ENCODE measurements around the gene CABP7. TPM values are rescaled to one million over a fixed set of nuclear protein-coding genes. Genes with fewer than 3 reads are reported as not detected.

The CABP7 gene
- total RNA-seq, 1 donor from 2014 or later: not detected

DNA sequence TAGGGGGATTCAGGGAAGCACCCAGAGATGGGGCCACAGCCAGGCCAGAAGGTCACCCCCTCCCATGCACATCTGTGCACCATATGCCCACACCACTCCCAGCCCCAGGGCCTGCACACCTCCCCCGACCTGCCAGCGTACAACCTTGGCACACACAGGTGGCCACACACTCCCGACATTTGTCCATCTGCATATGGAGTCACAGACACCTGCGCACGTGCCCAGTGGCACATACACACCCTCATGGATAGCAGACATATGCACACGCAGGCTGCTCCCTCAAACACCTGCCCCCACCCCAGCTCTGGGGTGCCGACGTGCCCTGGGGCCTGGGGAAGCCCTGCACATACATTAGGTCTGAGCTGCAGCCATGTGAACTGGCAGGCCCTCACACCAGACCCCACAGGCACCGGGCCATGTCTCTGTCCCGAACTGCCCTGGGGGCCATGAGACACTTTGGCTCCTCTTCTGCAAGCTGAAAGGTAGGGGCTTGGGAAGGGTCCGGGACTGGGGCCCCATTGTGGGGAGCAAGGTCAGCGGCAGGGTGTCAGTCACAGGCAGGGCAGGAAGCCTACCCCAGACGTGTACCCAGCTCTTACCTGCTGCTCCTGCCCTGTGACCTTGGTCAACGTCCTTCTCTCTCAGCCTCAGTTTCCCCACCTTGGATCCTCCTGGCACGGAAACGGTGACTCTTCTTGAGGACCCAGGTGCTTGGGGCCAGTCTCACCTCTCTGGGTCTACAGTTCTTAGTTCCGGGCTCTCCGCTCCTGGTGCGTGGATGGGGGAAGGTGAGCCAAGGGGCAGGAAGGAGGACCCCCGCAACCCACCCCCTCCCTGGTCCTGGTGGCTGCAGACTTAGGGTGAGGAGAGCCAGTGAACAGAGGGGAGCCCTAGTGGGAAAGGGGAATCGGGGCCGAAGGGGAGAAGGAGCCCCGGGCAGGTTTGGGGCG is 579 bp upstream of the CABP7 start:
- TF ChIP-seq, protein P1, sequence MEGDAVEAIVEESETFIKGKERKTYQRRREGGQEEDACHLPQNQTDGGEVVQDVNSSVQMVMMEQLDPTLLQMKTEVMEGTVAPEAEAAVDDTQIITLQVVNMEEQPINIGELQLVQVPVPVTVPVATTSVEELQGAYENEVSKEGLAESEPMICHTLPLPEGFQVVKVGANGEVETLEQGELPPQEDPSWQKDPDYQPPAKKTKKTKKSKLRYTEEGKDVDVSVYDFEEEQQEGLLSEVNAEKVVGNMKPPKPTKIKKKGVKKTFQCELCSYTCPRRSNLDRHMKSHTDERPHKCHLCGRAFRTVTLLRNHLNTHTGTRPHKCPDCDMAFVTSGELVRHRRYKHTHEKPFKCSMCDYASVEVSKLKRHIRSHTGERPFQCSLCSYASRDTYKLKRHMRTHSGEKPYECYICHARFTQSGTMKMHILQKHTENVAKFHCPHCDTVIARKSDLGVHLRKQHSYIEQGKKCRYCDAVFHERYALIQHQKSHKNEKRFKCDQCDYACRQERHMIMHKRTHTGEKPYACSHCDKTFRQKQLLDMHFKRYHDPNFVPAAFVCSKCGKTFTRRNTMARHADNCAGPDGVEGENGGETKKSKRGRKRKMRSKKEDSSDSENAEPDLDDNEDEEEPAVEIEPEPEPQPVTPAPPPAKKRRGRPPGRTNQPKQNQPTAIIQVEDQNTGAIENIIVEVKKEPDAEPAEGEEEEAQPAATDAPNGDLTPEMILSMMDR (IDR thresholded peaks at IDR 0.05): no peak

DNA sequence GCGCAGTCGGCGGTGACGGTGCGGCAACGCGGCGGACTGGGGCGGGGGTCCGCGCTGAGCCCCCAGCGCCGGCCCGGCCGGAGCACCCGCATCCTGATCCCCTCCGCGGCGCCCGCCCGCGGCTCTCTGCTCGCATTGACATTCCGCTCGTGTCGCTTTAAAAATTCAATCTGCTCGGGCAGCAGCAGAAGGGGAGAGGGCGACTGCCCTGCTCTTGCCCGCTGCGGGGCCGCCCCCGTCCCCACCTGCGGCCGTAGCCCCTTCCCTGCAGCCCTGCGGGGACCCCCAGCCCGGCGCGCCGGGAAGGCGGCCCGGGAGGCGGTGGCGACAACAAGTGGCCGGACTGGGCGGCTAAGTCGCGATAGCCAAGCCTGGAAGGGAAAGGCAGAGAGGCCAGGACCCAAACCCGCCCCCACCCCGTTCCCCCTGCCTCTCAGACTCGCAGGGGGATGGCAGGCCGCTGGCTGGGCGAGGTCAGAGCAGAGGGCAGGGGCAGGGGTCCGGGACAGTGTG is 1.1 kb downstream of the CABP7 start:
- no peak overlapping the region for H3K27ac ChIP-seq
- TF ChIP-seq, protein P1 (IDR thresholded peaks at IDR 0.05): no peak
- H3K9me3 ChIP-seq: no peaks in the 10 kb centered on the region
- no peak for DNase-seq
- peaks cover 44% of the 10 kb centered on the region for H3K27me3 ChIP-seq
- no peaks in the 10 kb centered on the region for H3K36me3 ChIP-seq
- no peak for ATAC-seq
- intact Hi-C loops (cut with DNase I): no loop called here
- no peaks in the 10 kb centered on the region for H3K4me1 ChIP-seq
- no peak overlapping the region for H3K4me3 ChIP-seq

More for the DNA sequence above, 579 bp upstream of the CABP7 start:
- Histone ChIP-seq H3K4me1 (no peaks in the 10 kb centered on the region), H3K27ac (no peak overlapping the region), H3K9me3 (no peaks in the 10 kb centered on the region), H3K27me3 (peaks cover 59% of the 10 kb centered on the region), H3K4me3 (no peak overlapping the region), H3K36me3 (no peaks in the 10 kb centered on the region)
- intact Hi-C loops (cut with DNase I): no loop called here
- ATAC-seq: no peak
- no peak for DNase-seq

DNA sequence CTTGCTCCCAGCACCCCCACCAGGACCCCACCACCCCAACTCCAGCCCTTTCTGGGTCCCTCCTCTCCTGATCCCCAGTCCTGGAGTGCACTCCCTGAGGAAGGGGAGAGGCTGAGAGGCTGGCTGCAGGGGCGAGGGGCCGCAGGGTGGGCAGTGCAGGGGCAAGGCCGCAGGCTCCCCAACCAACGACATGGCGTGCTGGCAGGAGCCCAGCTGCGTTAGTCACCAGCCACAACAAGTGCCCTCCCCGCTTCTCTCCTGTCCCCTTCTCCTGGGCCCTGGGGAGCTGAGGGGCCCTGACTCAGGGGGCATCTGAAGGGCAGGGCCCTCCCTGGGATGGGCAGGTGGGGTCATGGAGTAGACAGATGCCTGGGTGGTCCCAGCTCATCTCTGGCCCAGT is 2.3 kb downstream of the CABP7 start:
- intact Hi-C loops (cut with DNase I): no loop called here
- H3K4me3 ChIP-seq: no peak overlapping the region
- no peaks in the 10 kb centered on the region for H3K36me3 ChIP-seq
- no peak for DNase-seq
- ATAC-seq: no peak
- TF ChIP-seq, protein P1 (IDR thresholded peaks at IDR 0.05): no peak
- peaks cover 44% of the 10 kb centered on the region for H3K27me3 ChIP-seq
- no peaks in the 10 kb centered on the region for H3K4me1 ChIP-seq
- H3K9me3 ChIP-seq: no peaks in the 10 kb centered on the region
- H3K27ac ChIP-seq: no peak overlapping the region

DNA sequence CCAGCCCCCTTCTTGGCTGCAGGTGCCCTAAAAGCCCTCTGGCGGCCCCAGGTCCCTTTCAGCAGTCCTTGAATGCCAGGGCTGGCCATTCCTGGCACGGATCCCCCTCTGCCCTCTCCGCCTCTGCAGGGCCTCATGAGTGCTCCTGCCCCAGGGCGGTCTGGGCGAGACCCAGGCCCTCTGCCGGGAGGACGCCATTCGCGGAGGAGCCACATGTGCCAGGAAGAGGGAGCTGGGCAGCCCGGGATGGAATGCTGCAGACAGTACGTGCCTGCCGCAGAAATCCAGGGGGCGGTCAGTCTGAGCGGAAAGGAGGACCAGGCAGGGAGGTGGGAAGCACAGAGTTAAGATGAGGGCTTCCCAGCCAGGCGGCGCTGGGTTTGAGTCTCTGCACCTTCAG is 2.8 kb downstream of the CABP7 start:
- intact Hi-C loops (cut with DNase I): no loop called here
- H3K4me1 ChIP-seq: no peaks in the 10 kb centered on the region
- no peaks in the 10 kb centered on the region for H3K9me3 ChIP-seq
- ATAC-seq (no peak), DNase-seq (peak; percentile 62)
- H3K27me3 ChIP-seq: peaks cover 44% of the 10 kb centered on the region
- H3K27ac ChIP-seq: no peak overlapping the region
- TF ChIP-seq, protein P1 (IDR thresholded peaks at IDR 0.05): no peak
- H3K4me3 ChIP-seq: no peak overlapping the region
- H3K36me3 ChIP-seq: no peaks in the 10 kb centered on the region

DNA sequence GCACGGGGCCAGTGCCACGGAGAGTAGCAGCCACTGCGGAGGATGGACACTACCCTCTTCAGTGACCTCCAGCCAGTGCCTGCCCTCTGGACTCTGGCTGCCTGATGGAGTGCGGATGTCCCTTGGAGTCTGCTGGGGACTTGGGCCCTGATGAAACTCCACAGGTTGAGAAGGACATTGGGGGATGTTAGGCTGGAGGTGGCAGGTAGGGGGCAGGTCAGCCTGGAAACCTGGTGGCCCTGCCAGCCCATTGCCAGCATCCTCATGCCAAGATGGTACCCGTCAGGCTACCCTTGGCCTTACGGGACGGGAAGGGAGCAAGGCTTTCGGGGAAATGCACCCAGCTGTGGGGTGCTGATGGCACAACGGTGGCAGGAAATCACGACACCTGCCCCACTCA is 4.0 kb downstream of the CABP7 start:
- Histone ChIP-seq H3K4me1 (no peaks in the 10 kb centered on the region), H3K36me3 (no peaks in the 10 kb centered on the region), H3K27ac (no peak overlapping the region), H3K27me3 (peaks cover 33% of the 10 kb centered on the region), H3K9me3 (no peaks in the 10 kb centered on the region), H3K4me3 (no peak overlapping the region)
- ATAC-seq (no peak), DNase-seq (no peak)
- TF ChIP-seq, protein P1 (IDR thresholded peaks at IDR 0.05): no peak
- intact Hi-C loops (cut with DNase I): no loop called here

Measured in upper lobe of right lung (tissue), 1 donor.